SKM-1 treated with dmso at 0.1 percent for 144 hours (cell line): Measurements from ENCODE around the gene KIF1A.
"Not testable (repeated sequence)": the region's sequence is repeated elsewhere in the genome, so short reads cannot be mapped to it uniquely, and the experiment has no call there.

Experiments
- DNase-seq: peaks from one replicate; lab custom pipeline; 2025; ENCODE audit not compliant: unreplicated experiment; lab: John Stamatoyannopoulos, UW

The KIF1A gene

DNA sequence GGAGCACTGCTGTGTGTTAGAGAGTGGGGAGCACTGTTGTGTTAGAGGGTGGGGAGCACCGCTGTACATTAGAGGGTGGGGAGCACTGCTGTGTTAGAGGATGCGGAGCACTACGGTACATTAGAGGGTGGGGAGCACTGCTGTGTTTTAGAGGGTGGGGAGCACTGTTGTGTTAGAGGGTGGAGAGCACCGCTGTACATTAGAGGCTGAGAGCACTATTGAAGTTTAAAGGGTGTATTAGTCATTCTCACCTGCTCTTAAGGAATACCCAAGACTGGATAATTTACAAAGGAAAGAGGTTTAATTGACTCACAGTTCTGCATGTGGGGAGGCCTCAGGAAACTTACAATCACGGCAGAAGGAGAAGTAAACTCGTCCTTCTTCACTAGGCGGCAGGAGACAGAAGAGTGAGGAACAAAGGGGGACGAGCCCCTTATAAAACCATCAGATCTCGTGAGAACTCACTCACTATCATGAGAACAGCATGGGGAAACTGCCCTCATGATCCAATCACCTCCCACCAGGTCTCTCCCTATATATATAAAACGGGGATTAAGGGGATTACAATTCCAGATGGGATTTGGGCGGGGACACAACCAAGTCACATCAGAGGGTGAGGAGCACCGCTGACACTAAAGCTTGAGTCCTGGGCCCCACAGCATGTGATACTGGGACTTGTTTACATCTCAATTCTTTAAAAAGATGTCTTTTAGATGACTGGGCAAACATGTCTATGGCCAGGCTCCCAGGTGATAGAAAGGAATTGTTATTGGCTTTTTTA is 29.1 kb upstream of the KIF1A start:
- no peak for DNase-seq

DNA sequence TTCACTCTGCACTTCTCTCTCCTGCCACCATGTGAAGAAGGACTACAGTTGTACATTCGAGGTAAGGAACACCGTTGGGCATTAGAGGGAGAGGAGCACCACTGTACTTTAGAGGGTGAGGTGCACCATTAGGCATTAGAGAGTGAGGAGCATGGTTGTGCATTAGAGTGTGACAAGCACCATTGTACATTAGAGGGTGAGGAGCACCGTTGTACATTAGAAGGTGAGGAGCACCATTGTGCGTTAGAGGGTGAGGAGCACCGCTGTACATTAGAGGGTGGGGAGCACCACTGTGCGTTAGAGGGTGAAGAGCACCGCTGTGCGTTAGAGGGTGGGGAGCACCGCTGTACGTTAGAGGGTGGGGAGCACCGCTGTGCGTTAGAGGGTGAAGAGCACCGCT is 27.8 kb upstream of the KIF1A start:
- no peak for DNase-seq

DNA sequence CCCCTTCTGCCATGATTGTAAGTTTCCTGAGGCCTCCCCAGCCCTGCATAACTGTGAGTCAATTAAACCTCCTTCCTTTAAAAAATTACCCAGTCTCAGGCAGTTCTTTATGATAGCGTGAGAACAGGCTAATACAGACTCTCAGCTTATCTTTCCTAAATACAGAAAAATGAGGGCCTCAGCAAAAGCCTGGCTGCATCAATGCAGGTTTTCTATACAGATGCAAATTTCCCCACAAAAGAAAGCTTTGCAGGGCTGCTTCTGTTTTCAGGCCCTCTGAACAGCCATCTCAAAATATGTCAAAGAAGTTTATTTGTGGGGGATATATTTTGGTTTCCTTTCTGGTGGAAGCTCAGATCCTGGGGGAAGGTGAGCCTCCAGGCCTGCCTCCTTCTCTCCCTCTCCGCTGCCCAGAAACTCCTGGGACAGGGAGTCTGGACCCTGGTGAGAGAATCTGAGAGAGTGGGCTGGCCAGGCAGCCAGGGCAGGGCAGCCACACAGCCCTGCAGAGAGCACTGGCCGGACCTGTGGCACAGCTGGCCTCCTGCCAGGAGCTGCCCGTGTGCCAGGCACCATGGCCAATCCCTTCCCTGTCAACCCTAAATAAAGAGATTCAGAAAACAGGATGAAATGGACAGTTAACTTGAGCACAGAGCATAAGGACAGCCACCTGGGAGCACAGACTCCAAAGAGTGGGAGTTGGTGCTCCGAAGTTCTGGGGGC is 27.0 kb upstream of the KIF1A start:
- no peak for DNase-seq

GRCh38 chr2:240846309-240846708 is 26.3 kb upstream of the KIF1A start:
- not testable (repeated sequence) for DNase-seq

GRCh38 chr2:240840435-240841060 is 20.5 kb upstream of the KIF1A start:
- no peak for DNase-seq

DNA sequence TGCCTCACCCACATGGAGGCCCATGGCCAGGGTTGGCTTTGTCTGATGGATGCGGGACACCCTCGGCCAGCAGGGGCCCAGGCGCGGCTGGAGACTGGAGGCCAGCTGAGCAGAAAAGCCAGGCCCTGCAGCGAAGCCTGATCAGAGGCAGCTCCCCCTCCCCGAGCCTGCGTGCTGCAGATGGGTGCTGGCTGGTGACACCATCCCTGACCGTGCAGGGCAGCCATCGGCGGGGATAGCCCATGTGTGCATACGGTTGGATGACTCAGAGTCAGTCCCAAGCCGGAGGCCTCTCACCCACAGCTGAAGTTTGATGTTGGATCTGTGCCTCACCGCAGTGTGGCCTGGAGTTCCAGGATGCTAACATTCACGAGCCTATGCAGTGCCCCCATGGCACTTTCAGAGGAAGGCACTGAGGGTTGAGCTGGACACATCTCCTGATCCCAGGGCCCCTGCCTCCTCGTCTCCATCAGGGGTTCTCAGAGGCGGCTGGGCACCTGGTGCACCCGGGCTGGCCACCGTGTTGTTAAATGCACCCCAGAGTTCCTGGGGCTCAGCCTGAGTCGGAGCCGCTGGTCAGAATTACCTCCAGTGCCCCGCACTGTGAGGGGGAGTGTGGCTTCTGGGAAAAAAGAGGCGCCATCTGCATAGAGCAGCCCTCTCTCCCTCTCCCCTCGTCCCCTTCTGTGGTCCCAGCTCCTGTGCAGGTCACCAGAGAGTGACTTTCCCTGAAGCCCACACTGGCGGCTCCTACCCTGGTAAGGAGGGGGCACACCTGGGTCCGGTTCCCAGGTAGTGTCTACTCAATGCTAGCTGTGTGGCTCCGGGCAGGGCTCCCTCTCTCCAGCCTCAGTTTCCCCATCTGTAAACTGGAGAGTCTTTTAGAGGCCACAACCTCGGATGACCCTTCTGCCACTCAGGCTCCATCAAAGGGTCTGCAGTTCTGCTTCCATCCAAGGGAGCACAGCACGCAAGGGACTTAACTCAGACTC is 19.4 kb upstream of the KIF1A start:
- DNase-seq, result no peak

DNA sequence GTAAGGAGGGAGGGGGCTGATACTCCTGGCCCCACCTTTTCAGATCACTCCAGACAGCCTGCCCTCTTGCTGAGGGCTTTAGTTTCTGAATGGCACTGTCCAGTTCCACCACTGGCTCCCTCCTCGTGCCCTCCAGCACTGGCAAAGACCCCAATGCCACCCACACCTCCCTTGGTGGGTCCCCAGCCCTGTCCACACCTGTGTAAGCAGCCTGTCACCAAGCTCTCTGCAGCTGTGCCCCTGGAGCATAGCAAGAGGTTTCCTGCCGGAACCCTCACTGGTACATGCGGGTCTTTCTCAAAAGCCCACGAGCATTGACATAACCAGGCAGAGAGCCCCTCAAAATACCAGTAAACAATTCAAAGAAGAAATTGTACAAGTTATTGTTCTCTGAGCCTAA is 17.6 kb upstream of the KIF1A start:
- no peak for DNase-seq

- DNase-seq, result no peak
Observed at GRCh38 chr2:240836781-240837467, 16.9 kb upstream of the KIF1A start.

DNA sequence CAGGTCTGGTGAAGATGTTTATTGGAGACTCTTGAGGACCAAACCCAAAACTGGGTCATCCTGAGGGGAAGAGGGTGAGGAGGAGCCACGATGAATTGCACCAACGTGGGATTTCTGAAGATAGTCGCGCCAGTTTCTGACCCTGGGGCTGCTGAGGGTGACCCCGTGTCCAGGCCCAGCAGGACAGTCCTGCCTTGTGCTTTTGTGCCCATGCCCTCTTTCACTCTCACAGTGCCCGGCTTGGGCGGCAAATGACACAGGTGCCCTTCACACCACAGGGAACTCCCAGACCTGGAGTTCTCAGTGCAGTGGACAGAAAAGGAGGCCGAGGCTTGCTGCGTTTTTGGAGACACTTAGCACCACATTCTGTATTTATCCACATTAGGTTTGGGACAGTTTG is 15.5 kb upstream of the KIF1A start:
- no peak for DNase-seq

DNA sequence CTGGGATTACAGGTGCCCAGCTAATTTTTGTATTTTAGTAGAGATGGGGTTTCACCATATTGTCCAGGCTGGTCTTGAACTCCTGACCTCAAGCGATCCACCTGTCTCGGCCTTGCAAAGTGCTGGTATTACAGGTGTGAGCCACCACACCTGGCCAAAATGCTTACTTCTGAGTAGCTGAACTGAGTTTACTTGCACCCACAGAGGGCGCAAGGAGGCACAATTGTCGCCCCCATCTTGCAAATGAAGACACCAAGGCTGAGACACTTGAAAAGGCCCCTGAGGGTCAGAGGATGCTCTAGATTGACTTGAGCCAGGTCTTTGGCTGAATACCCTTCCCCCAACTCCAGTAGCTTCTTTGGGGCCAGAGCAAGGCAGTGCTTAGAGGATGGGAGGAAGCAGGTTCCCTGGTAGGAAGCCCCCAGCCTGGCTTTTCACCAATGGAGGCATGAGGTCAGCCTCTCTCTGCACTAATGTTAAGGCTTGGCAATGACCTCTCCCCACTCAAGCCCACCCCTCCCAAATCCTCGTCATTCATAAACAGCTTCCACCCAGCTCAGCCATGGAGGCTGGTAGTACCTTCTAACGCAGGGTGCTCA is 14.5 kb upstream of the KIF1A start:
- no peak for DNase-seq

GRCh38 chr2:240833724-240834285 is 13.8 kb upstream of the KIF1A start:
- no peak for DNase-seq

DNA sequence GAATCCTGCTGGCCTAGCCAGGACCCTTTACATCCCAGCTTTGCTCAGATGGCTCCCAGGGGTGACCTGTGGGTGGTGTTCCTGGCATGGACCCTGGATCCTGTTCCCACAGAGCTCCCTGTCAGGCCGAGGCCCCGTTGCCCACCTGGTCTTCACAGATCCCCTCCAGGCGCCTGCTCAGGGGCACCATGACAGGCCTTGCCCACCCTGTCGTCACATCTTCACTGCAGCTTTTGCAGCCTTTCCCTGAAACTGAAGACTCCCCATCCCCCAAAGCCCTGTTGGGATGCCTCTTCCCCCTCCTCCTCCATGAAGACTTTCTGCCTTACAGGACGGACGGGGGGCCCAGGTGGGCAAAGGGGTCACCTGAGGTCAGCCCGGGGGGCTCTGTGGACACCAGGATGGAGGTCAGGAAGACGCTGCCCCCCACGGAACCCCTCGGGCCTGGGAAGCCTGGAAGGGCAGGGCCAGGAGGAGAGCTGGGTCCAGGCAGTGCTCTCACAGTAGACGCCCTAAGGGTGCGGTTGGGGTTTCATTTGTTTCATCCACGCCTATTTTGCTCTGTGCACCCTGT is 13.0 kb upstream of the KIF1A start:
- DNase-seq, result no peak

DNA sequence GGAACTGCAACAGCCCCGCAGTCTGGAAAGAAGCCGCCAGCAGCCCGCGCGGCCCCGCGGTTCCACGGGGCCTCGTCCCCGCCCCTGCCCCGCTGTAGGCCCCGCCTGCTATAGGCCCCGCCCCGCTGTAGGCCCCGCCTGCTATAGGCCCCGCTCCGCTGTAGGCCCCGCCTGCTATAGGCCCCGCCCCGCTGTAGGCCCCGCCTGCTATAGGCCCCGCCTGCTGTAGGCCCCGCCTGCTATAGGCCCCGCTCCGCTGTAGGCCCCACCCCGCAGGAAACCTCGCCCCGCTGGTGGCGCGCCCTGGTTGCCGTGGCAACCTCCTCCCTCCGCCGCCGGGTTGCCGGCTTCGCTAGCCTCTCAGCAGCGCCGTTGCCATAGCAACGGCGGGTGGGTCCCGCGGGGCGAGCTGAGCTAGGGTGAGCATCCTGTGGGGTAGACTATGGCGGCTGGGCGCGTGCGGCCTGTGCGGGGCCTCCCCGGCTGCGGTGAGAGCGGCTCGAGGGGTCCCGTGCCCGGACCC is 12.2 kb upstream of the KIF1A start:
- peak; percentile 33 for DNase-seq

DNA sequence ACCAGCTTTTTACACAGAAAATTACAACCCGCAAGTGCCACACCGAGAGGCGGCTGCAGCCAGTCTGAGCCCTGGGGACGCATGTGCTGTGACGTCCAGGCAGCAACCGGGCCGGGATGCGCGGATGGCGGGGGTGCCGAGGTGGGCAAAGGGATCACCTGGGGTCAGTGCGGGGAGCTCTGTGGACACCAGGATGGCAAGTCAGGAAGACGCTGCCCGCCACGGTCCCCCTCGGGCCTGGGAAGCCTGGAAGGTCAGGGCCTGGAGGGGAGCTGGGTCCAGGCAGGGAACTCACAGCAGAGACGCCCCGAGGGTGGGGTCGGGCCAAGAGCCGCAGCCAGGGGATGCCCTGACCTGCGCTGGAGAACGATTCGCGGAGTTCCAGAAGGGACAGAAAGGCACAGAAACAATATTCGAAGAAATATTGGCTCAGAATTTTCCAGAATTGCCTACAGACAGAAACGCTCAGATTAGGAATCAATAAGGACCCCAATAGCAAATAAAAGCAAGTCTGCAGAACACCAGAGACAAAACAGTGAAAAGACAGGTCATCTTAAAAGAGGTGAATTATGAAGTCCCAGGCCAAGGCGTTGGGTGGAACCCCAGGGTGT is 11.7 kb upstream of the KIF1A start:
- no peak for DNase-seq

- DNase-seq, result no peak
Observed at GRCh38 chr2:240825476-240825875, 5.5 kb upstream of the KIF1A start.

DNA sequence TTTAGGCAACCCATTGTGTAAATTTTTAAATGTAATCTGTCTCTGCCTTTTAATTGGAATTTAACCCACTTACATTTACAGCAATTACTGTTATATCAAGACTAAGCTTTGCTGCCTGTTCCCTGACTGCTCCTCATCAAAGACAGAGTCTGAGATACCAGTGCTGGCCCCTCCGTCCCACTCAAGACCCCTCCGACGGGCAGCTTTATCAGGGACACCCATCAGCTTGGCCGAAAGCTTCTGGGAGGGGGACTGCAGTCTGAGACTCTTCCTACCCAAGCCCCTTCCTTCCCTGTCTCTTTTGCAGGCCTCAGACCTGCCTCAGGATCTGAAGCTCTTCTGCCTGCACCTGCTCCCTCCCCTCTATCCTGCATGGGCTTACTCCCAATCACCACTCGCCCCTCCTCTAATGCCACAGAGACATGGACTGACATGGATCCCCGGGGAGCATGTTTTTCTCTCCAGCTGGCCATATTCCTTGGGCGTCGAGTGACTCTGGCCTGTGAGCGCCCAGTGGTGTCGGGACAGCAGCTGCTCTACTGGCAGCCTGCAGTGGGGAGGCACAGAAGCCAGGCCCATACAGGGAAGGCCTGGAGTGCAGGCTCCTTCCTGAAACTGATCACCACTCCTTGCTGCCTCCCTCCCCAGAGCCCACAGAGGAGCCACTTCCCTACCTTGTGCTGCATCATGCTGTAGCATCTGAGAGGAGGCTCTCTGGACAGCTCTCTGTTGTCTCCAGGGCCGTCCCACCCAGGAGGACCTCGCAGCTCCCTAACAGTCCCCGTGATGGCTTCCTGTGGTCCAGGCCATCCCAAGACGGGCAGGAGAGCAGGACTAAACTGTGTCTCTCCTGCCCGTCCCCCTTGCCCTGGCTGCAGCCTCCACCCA is 3.7 kb upstream of the KIF1A start:
- no peak for DNase-seq

- no peak for DNase-seq
Observed at GRCh38 chr2:240822280-240822847, 2.3 kb upstream of the KIF1A start.
